GM23338 (cell line): ENCODE measurements around the gene NEO1. TPM values are rescaled to one million over a fixed set of nuclear protein-coding genes. Genes with fewer than 3 reads are reported as not detected.
A peak's percentile ranks its signal among the peaks of the same experiment; 100 is the strongest.

Source experiments
- ATAC-seq: fragments of 200-7000 bp; cut with Tn5 transposase; 3 replicates; pipeline ENCODE4 v1.9.1; 2020
- DNase-seq: peaks from one replicate; pipeline ENCODE4 v3.0.0-alpha.2; 2015; ENCODE audit warnings: low spot score
- H2AFZ ChIP-seq: fragments of 200-600 bp; sonication (generic); 2 replicates; pipeline ENCODE4 v1.8.0; 2016; ENCODE audit warnings: antibody characterized with exemption, mild to moderate bottlenecking, moderate library complexity
- H3F3A ChIP-seq: fragments of 200-600 bp; sonication (generic); replicated peaks from 2 replicates; pipeline ENCODE4 v1.8.0; 2017; ENCODE audit warnings: antibody characterized with exemption, mixed run types, low read depth
- H3K27ac ChIP-seq: fragments of 200-600 bp; sonication (generic); 2 replicates; pipeline ENCODE4 v1.6.1; 2016; ENCODE audit warnings: low read depth
- H3K27me3 ChIP-seq: fragments of 200-600 bp; sonication (generic); 2 replicates; pipeline ENCODE4 v1.8.0; 2016; ENCODE audit warnings: mild to moderate bottlenecking, mixed run types, moderate library complexity; ENCODE audit not compliant: insufficient read depth
- H3K36me3 ChIP-seq: fragments of 200-600 bp; sonication (generic); 2 replicates; pipeline ENCODE4 v1.8.0; 2016; ENCODE audit warnings: mild to moderate bottlenecking; ENCODE audit not compliant: insufficient read depth
- H3K4me1 ChIP-seq: fragments of 200-600 bp; sonication (generic); 2 replicates; pipeline ENCODE4 v1.8.0; 2016; ENCODE audit warnings: mild to moderate bottlenecking, moderate library complexity; ENCODE audit not compliant: insufficient read depth
- H3K4me2 ChIP-seq: fragments of 200-600 bp; sonication (generic); 2 replicates; pipeline ENCODE4 v1.7.1; 2017; ENCODE audit warnings: mixed run types
- H3K4me3 ChIP-seq: fragments of 200-600 bp; sonication (generic); 2 replicates; pipeline ENCODE4 v1.6.1; 2016; ENCODE audit warnings: mixed run types
- H3K79me2 ChIP-seq: fragments of 200-600 bp; sonication (generic); replicated peaks from 2 replicates; pipeline ENCODE4 v1.8.0; 2017; ENCODE audit warnings: mild to moderate bottlenecking; ENCODE audit not compliant: insufficient read depth
- H3K9me2 ChIP-seq: fragments of 200-600 bp; sonication (generic); 2 replicates; pipeline ENCODE4 v1.8.0; 2017; ENCODE audit not compliant: insufficient read depth
- H4K20me1 ChIP-seq: fragments of 200-600 bp; sonication (generic); replicated peaks from 2 replicates; pipeline ENCODE4 v1.8.0; 2017; ENCODE audit warnings: mild to moderate bottlenecking; ENCODE audit not compliant: insufficient read depth
- H3K27ac Mint-ChIP-seq: 2 replicates; pipeline ENCODE4 v1.8.0; 2020; ENCODE audit warnings: inconsistent platforms, mild to moderate bottlenecking, moderate library complexity, mixed read lengths
- H3K27me3 Mint-ChIP-seq: 3 replicates; pipeline ENCODE4 v1.8.0; 2022; ENCODE audit warnings: low read depth, mild to moderate bottlenecking, moderate library complexity, mixed read lengths, inconsistent platforms; ENCODE audit not compliant: insufficient read depth, poor library complexity
- H3K36me3 Mint-ChIP-seq: 3 replicates; pipeline ENCODE4 v1.8.0; 2021; ENCODE audit warnings: low read depth, mild to moderate bottlenecking, inconsistent platforms, moderate library complexity, mixed read lengths
- H3K4me1 Mint-ChIP-seq: 3 replicates; pipeline ENCODE4 v1.8.0; 2020; ENCODE audit warnings: mild to moderate bottlenecking, inconsistent platforms, mixed read lengths
- H3K4me3 Mint-ChIP-seq: 3 replicates; pipeline ENCODE4 v1.8.0; 2021; ENCODE audit warnings: moderate library complexity, mild to moderate bottlenecking, inconsistent platforms, mixed read lengths
- H3K9me3 Mint-ChIP-seq: 3 replicates; pipeline ENCODE4 v1.8.0; 2020; ENCODE audit warnings: moderate library complexity, mild to moderate bottlenecking, inconsistent platforms, mixed read lengths
- CREB1 ChIP-seq: fragments of 250-450 bp; sonication (Bioruptor Pico); IDR thresholded peaks from 2 replicates; pipeline ENCODE4 v1.5.0; 2020; ENCODE audit warnings: low read depth, mild to moderate bottlenecking, moderate library complexity
- EZH2 ChIP-seq: fragments of 200-600 bp; sonication (generic); IDR thresholded peaks from one replicate; pipeline ENCODE4 v1.8.0; 2017; ENCODE audit warnings: antibody characterized with exemption, mild to moderate bottlenecking, low read depth; ENCODE audit not compliant: unreplicated experiment
- EZH2phosphoT487 ChIP-seq: fragments of 200-600 bp; sonication (generic); IDR thresholded peaks from one replicate; pipeline ENCODE4 v1.8.1; 2018; ENCODE audit warnings: antibody characterized with exemption; ENCODE audit not compliant: unreplicated experiment
- JUNB ChIP-seq: IDR thresholded peaks from one replicate; pipeline ENCODE4 v1.6.1; 2016; ENCODE audit warnings: antibody characterized with exemption; ENCODE audit not compliant: unreplicated experiment
- NANOG ChIP-seq: IDR thresholded peaks from 2 replicates; pipeline ENCODE4 v1.6.1; 2016; ENCODE audit warnings: antibody characterized with exemption, borderline replicate concordance
- POLR2AphosphoS5 ChIP-seq: IDR thresholded peaks from 2 replicates; pipeline ENCODE4 v1.6.1; 2016; ENCODE audit warnings: antibody characterized with exemption, low read depth
- STAT1 ChIP-seq: IDR thresholded peaks from one replicate; pipeline ENCODE4 v1.6.1; 2016; ENCODE audit warnings: antibody characterized with exemption; ENCODE audit not compliant: unreplicated experiment
- ZNF114 ChIP-seq: fragments of 250-450 bp; sonication (Bioruptor Pico); IDR thresholded peaks from 2 replicates; pipeline ENCODE4 v1.5.0; 2020; ENCODE audit warnings: mild to moderate bottlenecking, moderate library complexity
- ZNF331 ChIP-seq: fragments of 250-450 bp; sonication (Bioruptor Pico); IDR thresholded peaks from 2 replicates; pipeline ENCODE4 v1.5.0; 2020; ENCODE audit warnings: low read depth, mild to moderate bottlenecking, moderate library complexity
- polyA plus RNA-seq: library from polyadenylated mRNA; unstranded; fragments of >200 nt; fragmentation: Nextera tagmentation; extraction: Ambion mirVana; gene quantifications from 2 replicates; pipeline ENCODE4 v1.2.1, GENCODE V29; 2016
- total RNA-seq: library from RNA; depleted of rRNA; stranded (reverse); fragments of >200 nt; shearing (Covaris generic); gene quantifications from 2 replicates; pipeline ENCODE4 v1.2.3, GENCODE V29; 2014
- TF ChIP-seq, protein P1 (sequence below): IDR thresholded peaks from 2 replicates; pipeline ENCODE4 v1.6.1; 2016; ENCODE audit warnings: antibody characterized with exemption
- TF ChIP-seq, protein P2 (sequence below): fragments of 250-450 bp; sonication (Bioruptor Pico); IDR thresholded peaks from 2 replicates; pipeline ENCODE4 v1.5.0; 2020; ENCODE audit warnings: mild to moderate bottlenecking, moderate library complexity
- TF ChIP-seq, protein P3 (sequence below), 2 experiments: fragments of 200-600 bp in 1 of 2; sonication (generic) in 1 of 2; conservative IDR thresholded peaks; 2 replicates each; pipeline versions ENCODE4 v1.5.1 to v1.6.1; 2016 to 2017; ENCODE audit warnings: antibody characterized with exemption in 2 of 2, low read depth in 2 of 2, mild to moderate bottlenecking in 2 of 2, moderate library complexity in 1 of 2
- TF ChIP-seq, protein P4 (sequence below): IDR thresholded peaks from one replicate; pipeline ENCODE4 v1.6.1; 2018; ENCODE audit warnings: antibody characterized with exemption; ENCODE audit not compliant: unreplicated experiment

Gene NEO1
- total and polyA plus RNA-seq, 2 experiments from 2014 or later, result 8.4 to 45.8 TPM

DNA sequence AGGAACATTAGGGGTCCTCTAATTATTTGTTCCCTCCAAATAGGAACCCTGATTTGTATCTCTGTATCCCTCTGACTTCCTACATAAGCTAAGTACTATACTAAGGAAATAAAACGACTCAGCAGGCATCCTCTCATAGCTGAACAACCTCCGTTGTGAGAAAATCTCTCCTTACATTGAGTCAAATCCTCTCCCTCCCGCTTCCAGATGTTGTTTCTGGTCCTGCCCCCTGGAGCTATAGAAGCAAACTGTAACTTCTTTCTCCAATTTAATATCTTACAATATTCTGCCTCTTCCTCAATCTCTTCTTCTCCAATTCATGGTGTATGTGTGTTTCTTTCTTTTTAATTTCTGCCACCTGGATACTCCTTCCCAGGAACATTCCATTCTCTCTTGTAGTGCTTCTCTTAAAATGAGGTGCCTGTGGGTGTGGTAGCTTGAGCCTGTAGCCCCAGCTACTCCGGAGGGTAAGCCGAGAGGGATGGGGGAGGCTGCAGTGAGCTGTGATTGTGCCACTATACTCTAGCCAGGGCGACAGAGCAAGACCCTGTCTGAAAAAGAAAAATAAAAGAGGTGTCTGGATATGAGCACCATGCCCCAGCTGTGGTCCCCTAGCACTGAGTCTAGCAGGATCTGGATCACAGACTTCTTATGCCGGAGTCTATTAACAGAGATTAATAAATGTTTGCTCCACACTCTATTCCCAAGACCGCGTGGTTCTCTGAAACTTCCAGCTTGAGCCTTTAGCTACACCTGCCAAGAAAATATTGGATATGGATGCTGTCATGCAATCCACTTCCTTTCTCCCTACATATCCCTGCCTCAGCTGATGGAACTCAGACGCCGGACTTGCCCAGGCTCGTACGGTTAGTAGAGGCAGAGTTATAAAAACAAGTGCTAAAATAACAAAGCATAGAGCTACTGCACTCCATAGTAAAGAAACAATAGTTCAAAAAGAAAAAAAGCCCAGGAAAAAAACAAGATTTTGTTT is 42.9 kb upstream of the NEO1 start:
- ATAC-seq, result peak; percentile 62
- peaks cover 4% of the 10 kb centered on the region; the same call in 2 of the 3 replicates for H3K4me1 Mint-ChIP-seq
- peak overlapping the region; percentile 49 for H2AFZ ChIP-seq

More for the DNA sequence above, 42.9 kb upstream of the NEO1 start:
- Mint-ChIP-seq H3K4me3 (no peak overlapping the region), H3K27ac (no peak overlapping the region), H3K36me3 (no peaks in the 10 kb centered on the region), H3K9me3 (no peaks in the 10 kb centered on the region; the same call in 2 of the 3 replicates), H3K27me3 (peaks cover 6% of the 10 kb centered on the region)
- DNase-seq, result no peak
- H3K9me2 ChIP-seq, result 0 out of 2 replicates have a peak, but pooled peaks cover 11% of the 10 kb centered on the region
- 0 out of 2 replicates have a peak, but pooled peaks cover 5% of the 10 kb centered on the region for H3K4me1 ChIP-seq
- no peaks in the 10 kb centered on the region for H3F3A ChIP-seq
- H3K4me3 ChIP-seq, result no peak overlapping the region
- no peak overlapping the region for H3K27ac ChIP-seq
- H3K36me3 ChIP-seq, result no peaks in the 10 kb centered on the region
- H3K27me3 ChIP-seq, result no peaks in the 10 kb centered on the region
- H4K20me1 ChIP-seq, result no peaks in the 10 kb centered on the region
- TF ChIP-seq JUNB (no peak), POLR2AphosphoS5 (no peak), EZH2phosphoT487 (no peak), EZH2 (no peak), ZNF114 (CRISPR knock-in tag) (no peak), NANOG (no peak), ZNF331 (CRISPR knock-in tag) (no peak), CREB1 (CRISPR knock-in tag) (no peak), STAT1 (no peak)
- TF ChIP-seq, protein P1, sequence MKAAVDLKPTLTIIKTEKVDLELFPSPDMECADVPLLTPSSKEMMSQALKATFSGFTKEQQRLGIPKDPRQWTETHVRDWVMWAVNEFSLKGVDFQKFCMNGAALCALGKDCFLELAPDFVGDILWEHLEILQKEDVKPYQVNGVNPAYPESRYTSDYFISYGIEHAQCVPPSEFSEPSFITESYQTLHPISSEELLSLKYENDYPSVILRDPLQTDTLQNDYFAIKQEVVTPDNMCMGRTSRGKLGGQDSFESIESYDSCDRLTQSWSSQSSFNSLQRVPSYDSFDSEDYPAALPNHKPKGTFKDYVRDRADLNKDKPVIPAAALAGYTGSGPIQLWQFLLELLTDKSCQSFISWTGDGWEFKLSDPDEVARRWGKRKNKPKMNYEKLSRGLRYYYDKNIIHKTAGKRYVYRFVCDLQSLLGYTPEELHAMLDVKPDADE, result no peak
- TF ChIP-seq, protein P2, sequence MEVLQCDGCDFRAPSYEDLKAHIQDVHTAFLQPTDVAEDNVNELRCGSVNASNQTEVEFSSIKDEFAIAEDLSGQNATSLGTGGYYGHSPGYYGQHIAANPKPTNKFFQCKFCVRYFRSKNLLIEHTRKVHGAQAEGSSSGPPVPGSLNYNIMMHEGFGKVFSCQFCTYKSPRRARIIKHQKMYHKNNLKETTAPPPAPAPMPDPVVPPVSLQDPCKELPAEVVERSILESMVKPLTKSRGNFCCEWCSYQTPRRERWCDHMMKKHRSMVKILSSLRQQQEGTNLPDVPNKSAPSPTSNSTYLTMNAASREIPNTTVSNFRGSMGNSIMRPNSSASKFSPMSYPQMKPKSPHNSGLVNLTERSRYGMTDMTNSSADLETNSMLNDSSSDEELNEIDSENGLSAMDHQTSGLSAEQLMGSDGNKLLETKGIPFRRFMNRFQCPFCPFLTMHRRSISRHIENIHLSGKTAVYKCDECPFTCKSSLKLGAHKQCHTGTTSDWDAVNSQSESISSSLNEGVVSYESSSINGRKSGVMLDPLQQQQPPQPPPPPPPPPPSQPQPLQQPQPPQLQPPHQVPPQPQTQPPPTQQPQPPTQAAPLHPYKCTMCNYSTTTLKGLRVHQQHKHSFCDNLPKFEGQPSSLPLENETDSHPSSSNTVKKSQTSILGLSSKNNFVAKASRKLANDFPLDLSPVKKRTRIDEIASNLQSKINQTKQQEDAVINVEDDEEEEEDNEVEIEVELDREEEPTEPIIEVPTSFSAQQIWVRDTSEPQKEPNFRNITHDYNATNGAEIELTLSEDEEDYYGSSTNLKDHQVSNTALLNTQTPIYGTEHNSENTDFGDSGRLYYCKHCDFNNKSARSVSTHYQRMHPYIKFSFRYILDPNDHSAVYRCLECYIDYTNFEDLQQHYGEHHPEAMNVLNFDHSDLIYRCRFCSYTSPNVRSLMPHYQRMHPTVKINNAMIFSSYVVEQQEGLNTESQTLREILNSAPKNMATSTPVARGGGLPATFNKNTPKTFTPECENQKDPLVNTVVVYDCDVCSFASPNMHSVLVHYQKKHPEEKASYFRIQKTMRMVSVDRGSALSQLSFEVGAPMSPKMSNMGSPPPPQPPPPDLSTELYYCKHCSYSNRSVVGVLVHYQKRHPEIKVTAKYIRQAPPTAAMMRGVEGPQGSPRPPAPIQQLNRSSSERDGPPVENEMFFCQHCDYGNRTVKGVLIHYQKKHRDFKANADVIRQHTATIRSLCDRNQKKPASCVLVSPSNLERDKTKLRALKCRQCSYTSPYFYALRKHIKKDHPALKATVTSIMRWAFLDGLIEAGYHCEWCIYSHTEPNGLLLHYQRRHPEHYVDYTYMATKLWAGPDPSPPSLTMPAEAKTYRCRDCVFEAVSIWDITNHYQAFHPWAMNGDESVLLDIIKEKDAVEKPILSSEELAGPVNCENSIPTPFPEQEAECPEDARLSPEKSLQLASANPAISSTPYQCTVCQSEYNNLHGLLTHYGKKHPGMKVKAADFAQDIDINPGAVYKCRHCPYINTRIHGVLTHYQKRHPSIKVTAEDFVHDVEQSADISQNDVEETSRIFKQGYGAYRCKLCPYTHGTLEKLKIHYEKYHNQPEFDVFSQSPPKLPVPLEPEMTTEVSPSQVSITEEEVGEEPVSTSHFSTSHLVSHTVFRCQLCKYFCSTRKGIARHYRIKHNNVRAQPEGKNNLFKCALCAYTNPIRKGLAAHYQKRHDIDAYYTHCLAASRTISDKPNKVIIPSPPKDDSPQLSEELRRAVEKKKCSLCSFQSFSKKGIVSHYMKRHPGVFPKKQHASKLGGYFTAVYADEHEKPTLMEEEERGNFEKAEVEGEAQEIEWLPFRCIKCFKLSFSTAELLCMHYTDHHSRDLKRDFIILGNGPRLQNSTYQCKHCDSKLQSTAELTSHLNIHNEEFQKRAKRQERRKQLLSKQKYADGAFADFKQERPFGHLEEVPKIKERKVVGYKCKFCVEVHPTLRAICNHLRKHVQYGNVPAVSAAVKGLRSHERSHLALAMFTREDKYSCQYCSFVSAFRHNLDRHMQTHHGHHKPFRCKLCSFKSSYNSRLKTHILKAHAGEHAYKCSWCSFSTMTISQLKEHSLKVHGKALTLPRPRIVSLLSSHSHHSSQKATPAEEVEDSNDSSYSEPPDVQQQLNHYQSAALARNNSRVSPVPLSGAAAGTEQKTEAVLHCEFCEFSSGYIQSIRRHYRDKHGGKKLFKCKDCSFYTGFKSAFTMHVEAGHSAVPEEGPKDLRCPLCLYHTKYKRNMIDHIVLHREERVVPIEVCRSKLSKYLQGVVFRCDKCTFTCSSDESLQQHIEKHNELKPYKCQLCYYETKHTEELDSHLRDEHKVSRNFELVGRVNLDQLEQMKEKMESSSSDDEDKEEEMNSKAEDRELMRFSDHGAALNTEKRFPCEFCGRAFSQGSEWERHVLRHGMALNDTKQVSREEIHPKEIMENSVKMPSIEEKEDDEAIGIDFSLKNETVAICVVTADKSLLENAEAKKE (CRISPR knock-in tag), result no peak
- TF ChIP-seq, protein P3, sequence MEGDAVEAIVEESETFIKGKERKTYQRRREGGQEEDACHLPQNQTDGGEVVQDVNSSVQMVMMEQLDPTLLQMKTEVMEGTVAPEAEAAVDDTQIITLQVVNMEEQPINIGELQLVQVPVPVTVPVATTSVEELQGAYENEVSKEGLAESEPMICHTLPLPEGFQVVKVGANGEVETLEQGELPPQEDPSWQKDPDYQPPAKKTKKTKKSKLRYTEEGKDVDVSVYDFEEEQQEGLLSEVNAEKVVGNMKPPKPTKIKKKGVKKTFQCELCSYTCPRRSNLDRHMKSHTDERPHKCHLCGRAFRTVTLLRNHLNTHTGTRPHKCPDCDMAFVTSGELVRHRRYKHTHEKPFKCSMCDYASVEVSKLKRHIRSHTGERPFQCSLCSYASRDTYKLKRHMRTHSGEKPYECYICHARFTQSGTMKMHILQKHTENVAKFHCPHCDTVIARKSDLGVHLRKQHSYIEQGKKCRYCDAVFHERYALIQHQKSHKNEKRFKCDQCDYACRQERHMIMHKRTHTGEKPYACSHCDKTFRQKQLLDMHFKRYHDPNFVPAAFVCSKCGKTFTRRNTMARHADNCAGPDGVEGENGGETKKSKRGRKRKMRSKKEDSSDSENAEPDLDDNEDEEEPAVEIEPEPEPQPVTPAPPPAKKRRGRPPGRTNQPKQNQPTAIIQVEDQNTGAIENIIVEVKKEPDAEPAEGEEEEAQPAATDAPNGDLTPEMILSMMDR (conservative IDR thresholded peaks at IDR 0.05; ENCODE audit: low read depth in 2 of 2), result no peak
- TF ChIP-seq, protein P4, sequence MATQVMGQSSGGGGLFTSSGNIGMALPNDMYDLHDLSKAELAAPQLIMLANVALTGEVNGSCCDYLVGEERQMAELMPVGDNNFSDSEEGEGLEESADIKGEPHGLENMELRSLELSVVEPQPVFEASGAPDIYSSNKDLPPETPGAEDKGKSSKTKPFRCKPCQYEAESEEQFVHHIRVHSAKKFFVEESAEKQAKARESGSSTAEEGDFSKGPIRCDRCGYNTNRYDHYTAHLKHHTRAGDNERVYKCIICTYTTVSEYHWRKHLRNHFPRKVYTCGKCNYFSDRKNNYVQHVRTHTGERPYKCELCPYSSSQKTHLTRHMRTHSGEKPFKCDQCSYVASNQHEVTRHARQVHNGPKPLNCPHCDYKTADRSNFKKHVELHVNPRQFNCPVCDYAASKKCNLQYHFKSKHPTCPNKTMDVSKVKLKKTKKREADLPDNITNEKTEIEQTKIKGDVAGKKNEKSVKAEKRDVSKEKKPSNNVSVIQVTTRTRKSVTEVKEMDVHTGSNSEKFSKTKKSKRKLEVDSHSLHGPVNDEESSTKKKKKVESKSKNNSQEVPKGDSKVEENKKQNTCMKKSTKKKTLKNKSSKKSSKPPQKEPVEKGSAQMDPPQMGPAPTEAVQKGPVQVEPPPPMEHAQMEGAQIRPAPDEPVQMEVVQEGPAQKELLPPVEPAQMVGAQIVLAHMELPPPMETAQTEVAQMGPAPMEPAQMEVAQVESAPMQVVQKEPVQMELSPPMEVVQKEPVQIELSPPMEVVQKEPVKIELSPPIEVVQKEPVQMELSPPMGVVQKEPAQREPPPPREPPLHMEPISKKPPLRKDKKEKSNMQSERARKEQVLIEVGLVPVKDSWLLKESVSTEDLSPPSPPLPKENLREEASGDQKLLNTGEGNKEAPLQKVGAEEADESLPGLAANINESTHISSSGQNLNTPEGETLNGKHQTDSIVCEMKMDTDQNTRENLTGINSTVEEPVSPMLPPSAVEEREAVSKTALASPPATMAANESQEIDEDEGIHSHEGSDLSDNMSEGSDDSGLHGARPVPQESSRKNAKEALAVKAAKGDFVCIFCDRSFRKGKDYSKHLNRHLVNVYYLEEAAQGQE, result no peak
- no peaks in the 10 kb centered on the region for H3K79me2 ChIP-seq
- H3K4me2 ChIP-seq, result no peak overlapping the region
